ENCODE results near the gene ZBTB47.

GRCh38 chr3:42707620-42708355 lies 54.3 kb downstream of the ZBTB47 start:
- TF ChIP-seq NFIC (IDR thresholded peaks at IDR 0.05; ENCODE audit: low read depth, low read length): no peak
- TF ChIP-seq RCOR1 (conservative IDR thresholded peaks at IDR 0.05; ENCODE audit: low read depth, low read length): no peak
- TF ChIP-seq, protein P1, sequence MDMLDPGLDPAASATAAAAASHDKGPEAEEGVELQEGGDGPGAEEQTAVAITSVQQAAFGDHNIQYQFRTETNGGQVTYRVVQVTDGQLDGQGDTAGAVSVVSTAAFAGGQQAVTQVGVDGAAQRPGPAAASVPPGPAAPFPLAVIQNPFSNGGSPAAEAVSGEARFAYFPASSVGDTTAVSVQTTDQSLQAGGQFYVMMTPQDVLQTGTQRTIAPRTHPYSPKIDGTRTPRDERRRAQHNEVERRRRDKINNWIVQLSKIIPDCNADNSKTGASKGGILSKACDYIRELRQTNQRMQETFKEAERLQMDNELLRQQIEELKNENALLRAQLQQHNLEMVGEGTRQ (IDR thresholded peaks at IDR 0.05; ENCODE audit: borderline replicate concordance, low read depth, low read length): no peak
- TF ChIP-seq CEBPB (IDR thresholded peaks at IDR 0.05; ENCODE audit: borderline replicate concordance in 1 of 2, low read depth in 2 of 2, low read length in 2 of 2): no peak
- TF ChIP-seq CTCF (IDR thresholded peaks at IDR 0.05 in 2 of 3, conservative IDR thresholded peaks at IDR 0.05 in 1 of 3; ENCODE audit: control insufficient read depth in 2 of 3, extremely low read depth in 1 of 3, insufficient read depth in 1 of 3, low read depth in 3 of 3, low read length in 3 of 3): no peak
- no peak for TF ChIP-seq EP300 (IDR thresholded peaks at IDR 0.05; ENCODE audit: borderline replicate concordance in 1 of 2, control insufficient read depth in 1 of 2, low read depth in 2 of 2, low read length in 2 of 2)
- no peak for TF ChIP-seq POLR2A (IDR thresholded peaks at IDR 0.05; ENCODE audit: low read depth, low read length)
- TF ChIP-seq ATF3 (IDR thresholded peaks at IDR 0.05; ENCODE audit: borderline replicate concordance, extremely low read depth, low read depth, low read length): no peak
- TF ChIP-seq ZNF687 (IDR thresholded peaks at IDR 0.05): no peak
- TF ChIP-seq, protein P2, sequence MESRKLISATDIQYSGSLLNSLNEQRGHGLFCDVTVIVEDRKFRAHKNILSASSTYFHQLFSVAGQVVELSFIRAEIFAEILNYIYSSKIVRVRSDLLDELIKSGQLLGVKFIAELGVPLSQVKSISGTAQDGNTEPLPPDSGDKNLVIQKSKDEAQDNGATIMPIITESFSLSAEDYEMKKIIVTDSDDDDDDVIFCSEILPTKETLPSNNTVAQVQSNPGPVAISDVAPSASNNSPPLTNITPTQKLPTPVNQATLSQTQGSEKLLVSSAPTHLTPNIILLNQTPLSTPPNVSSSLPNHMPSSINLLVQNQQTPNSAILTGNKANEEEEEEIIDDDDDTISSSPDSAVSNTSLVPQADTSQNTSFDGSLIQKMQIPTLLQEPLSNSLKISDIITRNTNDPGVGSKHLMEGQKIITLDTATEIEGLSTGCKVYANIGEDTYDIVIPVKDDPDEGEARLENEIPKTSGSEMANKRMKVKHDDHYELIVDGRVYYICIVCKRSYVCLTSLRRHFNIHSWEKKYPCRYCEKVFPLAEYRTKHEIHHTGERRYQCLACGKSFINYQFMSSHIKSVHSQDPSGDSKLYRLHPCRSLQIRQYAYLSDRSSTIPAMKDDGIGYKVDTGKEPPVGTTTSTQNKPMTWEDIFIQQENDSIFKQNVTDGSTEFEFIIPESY (IDR thresholded peaks at IDR 0.05): no peak

Measured in GM12878 (cell line).